Measurements from ENCODE around the gene MLC1.

The MLC1 gene

GRCh38 chr22:50032941-50033601 lies 52.2 kb downstream of the MLC1 start:
- Mint-ChIP-seq H3K9me3 (no peaks in the 10 kb centered on the region), H3K27ac (no peak overlapping the region), H3K27me3 (ENCODE audit: low read depth) (peaks cover 24% of the 10 kb centered on the region), H3K36me3 (ENCODE audit: low read depth) (no peaks in the 10 kb centered on the region), H3K4me1 (no peaks in the 10 kb centered on the region), H3K4me3 (no peak overlapping the region)
- no peak for TF ChIP-seq CTCF (IDR thresholded peaks at IDR 0.05; ENCODE audit: unreplicated experiment in 3 of 3)

GRCh38 chr22:50032109-50032871 lies 52.9 kb downstream of the MLC1 start:
- H3K27me3 Mint-ChIP-seq (ENCODE audit: low read depth) = peaks cover 27% of the 10 kb centered on the region
- H3K36me3 Mint-ChIP-seq (ENCODE audit: low read depth) = no peaks in the 10 kb centered on the region
- no peaks in the 10 kb centered on the region for H3K9me3 Mint-ChIP-seq
- H3K4me3 Mint-ChIP-seq = no peak overlapping the region
- H3K4me1 Mint-ChIP-seq = no peaks in the 10 kb centered on the region
- TF ChIP-seq CTCF (IDR thresholded peaks at IDR 0.05; ENCODE audit: unreplicated experiment in 3 of 3) = no peak
- no peak overlapping the region for H3K27ac Mint-ChIP-seq

DNA sequence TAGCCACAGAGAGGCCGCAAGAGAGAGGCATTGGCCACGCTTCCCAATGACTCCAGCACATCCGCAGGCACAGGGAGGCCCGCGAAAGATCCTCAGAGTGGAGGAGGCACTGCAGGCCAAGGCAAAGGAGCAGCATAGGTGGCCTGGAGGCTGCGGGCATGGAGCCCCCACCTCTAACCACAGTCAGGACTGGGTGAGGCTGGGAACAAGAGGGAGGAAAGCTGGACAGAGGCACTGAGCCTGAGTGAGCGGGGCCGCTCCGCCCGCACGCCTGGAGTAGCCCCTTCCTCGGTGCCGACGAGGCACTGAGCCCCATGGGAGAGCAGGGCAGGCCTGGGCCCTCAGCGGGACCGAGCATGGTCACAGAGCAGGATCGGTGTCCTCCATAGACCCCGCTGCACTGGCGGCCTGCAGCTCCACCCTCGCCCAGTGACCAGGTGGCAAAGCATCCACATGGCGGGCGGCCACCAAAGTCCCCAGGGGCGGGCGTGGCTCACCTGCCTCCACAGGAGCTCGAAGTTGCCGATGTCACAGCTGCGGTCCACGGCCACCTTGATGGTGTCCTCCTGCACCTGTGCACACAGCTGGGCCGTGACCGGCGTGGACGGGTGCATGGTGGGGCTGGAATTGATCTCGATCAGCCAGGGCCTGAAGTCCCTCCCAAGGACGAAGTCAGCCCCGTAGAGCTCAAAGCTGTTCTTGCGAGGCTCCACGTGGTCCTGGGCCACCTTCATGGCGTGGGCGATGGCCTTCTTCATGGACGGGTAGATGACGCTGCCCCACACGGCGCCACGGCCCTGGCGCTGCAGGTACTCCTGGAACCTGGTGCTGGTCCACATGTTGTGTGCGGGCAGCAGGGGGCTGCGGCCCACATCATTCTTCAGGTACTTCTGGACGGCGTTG lies 53.8 kb downstream of the MLC1 start:
- no peaks in the 10 kb centered on the region for H3K36me3 Mint-ChIP-seq (ENCODE audit: low read depth)
- no peaks in the 10 kb centered on the region for H3K9me3 Mint-ChIP-seq
- no peaks in the 10 kb centered on the region for H3K4me1 Mint-ChIP-seq
- H3K4me3 Mint-ChIP-seq = no peak overlapping the region
- H3K27ac Mint-ChIP-seq = no peak overlapping the region
- H3K27me3 Mint-ChIP-seq (ENCODE audit: low read depth) = peaks cover 30% of the 10 kb centered on the region
- TF ChIP-seq CTCF (IDR thresholded peaks at IDR 0.05; ENCODE audit: unreplicated experiment in 3 of 3) = no peak

- Mint-ChIP-seq H3K36me3 (ENCODE audit: low read depth) (no peaks in the 10 kb centered on the region), H3K9me3 (no peaks in the 10 kb centered on the region), H3K4me1 (no peaks in the 10 kb centered on the region), H3K27ac (no peak overlapping the region), H3K4me3 (no peak overlapping the region), H3K27me3 (ENCODE audit: low read depth) (peaks cover 35% of the 10 kb centered on the region)
- TF ChIP-seq CTCF (IDR thresholded peaks at IDR 0.05; ENCODE audit: unreplicated experiment in 3 of 3) = peak; percentile 91 to 93 (median 91)
These were observed 54.7 kb downstream of the MLC1 start for GRCh38 chr22:50030297-50031188.
